ENCODE data around the gene VAMP8. TPM values are rescaled to one million over a fixed set of nuclear protein-coding genes. Genes with fewer than 3 reads are reported as not detected.
A peak's percentile ranks its signal among the peaks of the same experiment; 100 is the strongest.
"Not testable (repeated sequence)": the region's sequence is repeated elsewhere in the genome, so short reads cannot be mapped to it uniquely, and the experiment has no call there.

The VAMP8 gene
- polyA plus RNA-seq (ENCODE audit: insufficient read depth in 1 of 5, insufficient read length in 5 of 5, low replicate concordance in 1 of 5) = 10 to 100 TPM; 54.6 to 78.1 (median 68.1) TPM
- long read RNA-seq, donor 1, transcript VAMP8-201 (3 exons, 774 nt) = major isoform, 67 of 85 reads
- long read RNA-seq, donor 1, partial matches to known transcripts = 10 of 85 reads
- long read RNA-seq, donor 1, other reads (novel, unspliced or antisense) = 7 of 85 reads
- long read RNA-seq, donor 2, transcript VAMP8-201 (3 exons, 774 nt) = major isoform, 22 of 23 reads
- long read RNA-seq, donor 2, partial matches to known transcripts = 0 of 23 reads
- long read RNA-seq, donor 2, other reads (novel, unspliced or antisense) = 0 of 23 reads
- long read RNA-seq, donor 3, transcript VAMP8-201 (3 exons, 774 nt) = major isoform, 58 of 106 reads
- long read RNA-seq, donor 3, partial matches to known transcripts = 47 of 106 reads
- long read RNA-seq, donor 3, other reads (novel, unspliced or antisense) = 0 of 106 reads
- long read RNA-seq, donor 4, transcript VAMP8-201 (3 exons, 774 nt) = major isoform, 32 of 48 reads
- long read RNA-seq, donor 4, partial matches to known transcripts = 16 of 48 reads
- long read RNA-seq, donor 4, other reads (novel, unspliced or antisense) = 0 of 48 reads
- long read RNA-seq, donor 5, transcript VAMP8-201 (3 exons, 774 nt) = major isoform, 55 of 63 reads
- long read RNA-seq, donor 5, partial matches to known transcripts = 7 of 63 reads
- long read RNA-seq, donor 5, other reads (novel, unspliced or antisense) = 0 of 63 reads
- long read RNA-seq, donor 6, transcript VAMP8-201 (3 exons, 774 nt) = major isoform, 80 of 98 reads
- long read RNA-seq, donor 6, partial matches to known transcripts = 18 of 98 reads
- long read RNA-seq, donor 6, other reads (novel, unspliced or antisense) = 0 of 98 reads
- long read RNA-seq, donor 7, transcript VAMP8-201 (3 exons, 774 nt) = major isoform, 41 of 46 reads
- long read RNA-seq, donor 7, partial matches to known transcripts = 5 of 46 reads
- long read RNA-seq, donor 7, other reads (novel, unspliced or antisense) = 0 of 46 reads
- long read RNA-seq, donor 8, transcript VAMP8-201 (3 exons, 774 nt) = major isoform, 13 of 13 reads
- long read RNA-seq, donor 8, partial matches to known transcripts = 0 of 13 reads
- long read RNA-seq, donor 8, other reads (novel, unspliced or antisense) = 0 of 13 reads

DNA sequence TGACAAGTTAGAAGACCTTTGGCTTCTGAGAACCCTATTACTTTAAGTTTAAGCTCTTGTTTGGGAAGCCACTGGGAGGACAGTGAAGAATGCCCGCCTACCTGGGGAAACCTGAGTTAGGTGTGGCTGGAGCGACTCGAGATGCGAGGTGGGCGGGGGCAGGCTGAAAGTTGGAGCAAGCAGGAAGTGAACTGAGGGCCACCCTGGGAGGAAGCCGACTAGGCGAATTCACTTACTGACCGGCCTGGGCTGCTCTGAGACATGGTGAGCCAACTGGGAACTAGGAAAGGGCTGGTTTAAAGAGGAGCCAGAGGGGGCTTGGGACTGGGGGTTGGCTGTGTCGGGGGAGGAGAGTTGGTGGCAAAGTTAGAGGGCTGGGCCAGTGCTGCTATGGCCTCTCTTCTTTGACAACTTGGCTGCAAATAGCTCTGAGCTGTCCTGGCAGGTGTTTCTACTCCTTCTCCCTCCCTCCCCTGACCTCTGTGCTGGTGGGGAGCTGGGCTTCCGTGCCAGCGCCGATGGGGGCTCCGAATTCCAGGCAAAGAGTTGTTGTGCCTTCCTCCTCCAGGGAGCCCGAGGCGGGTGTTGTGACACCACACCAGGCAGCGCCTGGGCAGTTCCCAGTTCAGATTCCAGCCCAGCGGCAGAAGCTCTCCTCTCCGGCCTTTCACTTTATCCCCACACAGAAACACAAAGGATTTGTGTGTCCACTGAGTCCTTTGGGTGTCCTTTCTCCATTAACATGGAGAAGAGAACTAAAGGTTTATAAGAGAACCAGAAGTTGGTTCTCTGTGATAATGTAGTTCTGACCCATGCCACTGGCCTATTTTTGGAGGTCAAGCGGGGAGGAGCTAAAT lies at the start of gene VAMP8:
TSS of gene VAMP8 (plus strand) at position 201 of the 857 bp plus-strand sequence. CDS start at position 262, 61 bp downstream.
- peak in 1 of 2 donors; percentile 49 for DNase-seq

DNA sequence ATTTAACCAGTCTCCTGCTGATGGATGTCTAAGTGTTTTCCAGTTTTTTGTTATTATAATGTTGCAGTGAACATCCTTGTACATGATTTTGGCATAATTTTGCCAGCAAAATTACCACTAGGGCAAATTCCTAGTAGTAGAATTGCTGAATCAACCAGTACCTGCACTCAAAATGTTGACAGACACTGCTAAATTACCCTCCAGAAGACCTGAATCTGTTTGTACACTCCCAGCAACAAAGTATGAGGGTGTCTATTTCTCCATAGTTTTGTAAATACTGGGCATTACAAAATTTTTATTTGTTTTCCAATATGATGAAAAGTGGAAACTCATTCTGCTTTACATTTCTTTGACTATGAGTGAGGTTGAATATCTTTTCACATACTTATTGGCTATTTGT lies 49.6 kb upstream of the VAMP8 start:
- DNase-seq = no peak

- no peak for DNase-seq
Measured at GRCh38 chr2:85528355-85528754, 49.0 kb upstream of the VAMP8 start.

GRCh38 chr2:85529809-85530208 lies 47.6 kb upstream of the VAMP8 start:
- no peak for DNase-seq

- DNase-seq = no peak
Measured at GRCh38 chr2:85531589-85531988, 45.8 kb upstream of the VAMP8 start.

DNA sequence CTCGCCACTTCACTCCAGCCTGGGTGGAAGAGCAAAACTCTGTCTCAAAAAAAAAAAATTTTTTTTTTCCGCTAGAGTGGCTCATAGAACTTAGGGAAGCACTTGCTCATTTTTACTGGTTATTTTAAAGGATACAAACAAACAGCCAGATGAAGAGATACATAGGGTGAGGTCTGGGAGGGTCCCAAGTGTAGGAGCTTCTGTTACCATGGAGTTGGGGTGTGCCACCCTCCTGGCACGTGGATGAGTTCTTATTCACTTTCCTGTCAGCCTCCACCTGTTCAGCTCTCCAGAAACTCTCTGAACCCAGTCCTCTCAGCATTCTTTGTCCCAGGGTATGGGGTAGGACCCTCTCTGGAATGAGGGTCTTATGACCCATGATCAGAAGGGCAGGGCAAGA lies 43.3 kb upstream of the VAMP8 start:
- DNase-seq = no peak

DNA sequence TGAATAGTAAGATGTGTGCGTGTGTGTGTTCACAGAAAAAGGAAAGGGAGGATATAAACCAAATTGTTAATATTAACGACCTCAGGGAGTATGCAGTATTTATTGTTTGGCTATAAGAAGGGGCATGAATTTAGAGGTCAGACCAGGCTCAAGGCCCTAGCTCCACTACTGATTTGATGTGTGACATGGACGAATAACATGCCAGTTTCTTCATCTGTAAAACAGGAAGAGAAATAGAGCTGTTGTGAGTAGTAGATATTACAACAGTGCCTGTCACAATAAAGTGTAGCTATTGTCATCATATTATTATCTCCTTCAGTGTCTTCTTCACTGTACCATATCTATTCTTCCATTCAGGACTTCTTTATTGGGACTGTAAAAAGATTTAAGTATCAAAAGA lies 42.5 kb upstream of the VAMP8 start:
- DNase-seq = no peak

DNA sequence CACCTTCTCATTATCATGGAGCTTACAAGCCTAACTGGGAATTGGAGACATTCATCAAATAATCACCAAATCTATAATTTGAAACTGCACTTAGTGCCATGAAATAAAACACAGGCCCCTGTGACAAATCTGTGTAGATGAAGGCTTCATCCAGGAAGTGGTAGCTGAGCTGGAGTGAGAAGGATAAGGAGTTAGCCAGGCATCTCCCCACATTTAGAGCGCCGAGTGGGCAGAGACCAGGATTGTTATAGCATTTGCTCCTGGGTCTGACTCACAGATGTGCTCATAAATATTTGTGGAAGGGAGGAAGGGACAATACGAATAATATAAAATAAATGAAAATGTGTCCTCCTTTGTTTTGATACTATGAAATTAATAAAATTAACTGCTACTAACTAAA lies 40.9 kb upstream of the VAMP8 start:
- no peak for DNase-seq

GRCh38 chr2:85537600-85538506 lies 39.5 kb upstream of the VAMP8 start:
- DNase-seq = peak; percentile 47 to 50

DNA sequence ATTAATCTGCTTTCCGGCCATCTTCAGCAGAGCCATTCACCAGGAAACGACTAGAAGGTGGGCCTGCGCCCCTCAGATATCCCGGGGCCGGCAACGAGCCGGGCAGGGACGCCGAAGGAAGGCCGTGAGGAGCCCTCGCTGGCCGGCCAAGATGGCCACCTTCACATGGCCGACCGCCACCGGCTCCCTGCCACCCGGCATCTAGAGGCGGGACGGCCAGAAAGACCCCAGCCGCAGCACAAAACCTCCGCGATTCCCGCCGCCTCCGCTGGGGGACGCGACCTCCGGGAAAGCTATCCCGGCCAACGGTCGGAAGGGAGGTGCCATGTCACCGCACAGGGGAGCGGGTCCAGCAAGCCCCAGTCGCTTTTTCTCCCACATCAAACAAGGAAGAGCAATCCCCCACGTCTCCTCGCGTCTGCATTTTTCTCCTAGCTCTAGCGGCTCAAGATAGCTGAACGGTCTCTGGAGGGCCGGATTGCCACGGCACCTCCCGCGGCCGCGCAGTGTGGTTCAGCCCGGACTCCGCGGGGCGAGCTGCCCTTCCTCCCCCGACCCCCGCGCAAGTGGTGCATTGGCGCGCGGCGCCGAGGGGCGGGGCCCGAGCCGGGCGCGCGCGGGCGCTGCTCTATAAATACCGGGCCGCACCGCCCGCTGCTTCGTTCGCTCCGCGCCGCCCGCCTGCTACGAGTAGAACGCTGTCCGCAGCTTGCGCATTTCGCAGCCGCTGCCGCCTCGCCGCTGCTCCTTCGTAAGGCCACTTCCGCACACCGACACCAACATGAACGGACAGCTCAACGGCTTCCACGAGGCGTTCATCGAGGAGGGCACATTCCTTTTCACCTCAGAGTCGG lies 38.7 kb upstream of the VAMP8 start, which contains the start of gene MAT2A:
TSS of gene MAT2A (plus strand) at position 662 of the 854 bp plus-strand sequence. CDS start at position 782, 120 bp downstream.
- peak; percentile 98 for DNase-seq

- peak; percentile 83 to 84 for DNase-seq
Measured at GRCh38 chr2:85539361-85540132, 37.8 kb upstream of the VAMP8 start.

DNA sequence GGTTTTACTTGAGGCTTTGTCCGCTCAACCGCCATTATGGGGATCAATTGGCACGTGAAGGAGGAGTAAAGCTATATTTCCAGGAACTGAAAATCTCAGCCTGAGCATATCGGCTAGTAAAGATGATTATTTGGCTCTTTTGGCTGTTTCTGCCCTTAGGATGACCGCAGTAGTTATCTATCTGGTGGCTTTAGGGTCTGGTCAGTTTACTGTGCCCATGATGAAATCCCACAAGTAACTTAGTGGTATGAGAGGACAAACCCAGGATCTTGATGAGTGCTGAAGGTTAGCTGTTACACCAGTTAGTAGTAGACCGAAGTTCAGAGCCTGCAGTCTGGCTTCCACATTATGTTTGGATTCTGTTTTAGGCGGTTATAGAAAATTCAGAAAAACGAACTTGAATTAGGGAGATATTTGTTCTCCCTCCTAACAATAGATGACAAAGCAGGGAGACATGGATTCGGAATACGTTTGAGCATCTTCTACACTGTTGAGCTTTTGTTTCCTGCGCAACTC lies 37.2 kb upstream of the VAMP8 start:
- DNase-seq = peak in 1 of 2 donors; percentile 19

DNA sequence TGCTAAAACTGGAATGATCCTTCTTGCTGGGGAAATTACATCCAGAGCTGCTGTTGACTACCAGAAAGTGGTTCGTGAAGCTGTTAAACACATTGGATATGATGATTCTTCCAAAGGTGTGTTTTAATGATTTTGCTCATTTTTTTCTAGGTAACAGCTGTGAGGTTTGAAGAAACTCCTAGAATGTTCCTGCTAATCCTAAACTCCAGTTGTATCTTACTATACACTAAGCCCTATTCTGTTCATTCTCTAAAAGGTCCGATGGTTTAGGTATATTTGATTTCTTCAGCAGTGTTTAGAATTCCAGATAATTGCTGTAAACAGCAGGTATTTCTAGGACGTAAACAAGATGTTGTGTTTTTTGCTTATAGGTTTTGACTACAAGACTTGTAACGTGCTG lies 36.1 kb upstream of the VAMP8 start:
- no peak for DNase-seq

- no peak for DNase-seq
Measured at GRCh38 chr2:85541753-85542457, 35.5 kb upstream of the VAMP8 start.

DNA sequence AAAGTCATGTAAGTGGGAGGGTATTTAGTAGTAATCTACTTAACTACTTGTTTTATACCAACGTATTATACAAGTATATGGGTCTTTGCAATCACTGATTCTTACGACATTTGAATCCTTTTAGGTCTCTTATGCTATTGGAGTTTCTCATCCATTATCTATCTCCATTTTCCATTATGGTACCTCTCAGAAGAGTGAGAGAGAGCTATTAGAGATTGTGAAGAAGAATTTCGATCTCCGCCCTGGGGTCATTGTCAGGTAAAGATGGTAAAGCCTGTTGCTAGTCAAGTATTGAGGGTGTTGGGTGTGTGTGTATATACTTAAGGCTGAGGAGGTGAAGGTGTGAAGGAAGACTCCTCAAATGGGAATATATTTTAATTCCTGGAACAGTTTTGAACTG lies 34.6 kb upstream of the VAMP8 start:
- no peak for DNase-seq

DNA sequence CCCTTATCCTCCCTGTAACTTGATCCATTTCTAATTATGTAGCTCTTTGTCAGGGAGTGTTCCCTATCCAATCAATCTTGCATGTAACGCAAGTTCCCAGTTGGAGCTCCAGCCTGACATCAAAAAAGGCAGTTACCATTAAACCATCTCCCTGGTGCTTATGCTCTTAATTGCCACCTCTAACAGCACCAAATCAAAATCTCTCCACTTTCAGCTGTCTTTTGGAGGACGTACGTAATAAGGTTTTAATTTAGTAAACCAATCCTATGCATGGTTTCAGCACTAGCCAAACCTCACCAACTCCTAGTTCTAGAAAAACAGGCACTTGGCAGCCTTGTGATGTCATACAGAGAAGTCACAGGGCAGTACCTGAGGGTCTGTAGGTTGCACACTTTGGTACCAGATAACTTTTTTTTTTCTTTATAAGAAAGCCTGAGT lies 33.1 kb upstream of the VAMP8 start:
- not testable (repeated sequence) for DNase-seq
